Ishikawa (cell line): ENCODE results near the gene MCF2L.

ENCODE experiments used
- CEBPB ChIP-seq: IDR thresholded peaks from 2 replicates; pipeline ENCODE4 v1.6.1; 2012
- CREB1 ChIP-seq: IDR thresholded peaks from 2 replicates; pipeline ENCODE4 v1.6.1; 2012; ENCODE audit warnings: low read depth
- EGR1 ChIP-seq: IDR thresholded peaks from 2 replicates; pipeline ENCODE4 v1.6.1; 2012
- EP300 ChIP-seq: IDR thresholded peaks from 2 replicates; pipeline ENCODE4 v1.6.1; 2012; ENCODE audit warnings: borderline replicate concordance
- MAX ChIP-seq: IDR thresholded peaks from 2 replicates; pipeline ENCODE4 v1.6.1; 2012
- NFIC ChIP-seq: IDR thresholded peaks from 2 replicates; pipeline ENCODE4 v1.6.1; 2012
- RAD21 ChIP-seq: IDR thresholded peaks from 2 replicates; pipeline ENCODE4 v1.6.1; 2012; ENCODE audit warnings: low read depth
- REST ChIP-seq: IDR thresholded peaks from 2 replicates; pipeline ENCODE4 v1.6.1; 2012; ENCODE audit warnings: low read depth, mild to moderate bottlenecking
- TAF1 ChIP-seq: IDR thresholded peaks from 2 replicates; pipeline ENCODE4 v1.6.1; 2012; ENCODE audit warnings: low read depth, mild to moderate bottlenecking
- TCF12 ChIP-seq: IDR thresholded peaks from 2 replicates; pipeline ENCODE4 v1.6.1; 2012; ENCODE audit warnings: low read depth
- TEAD4 ChIP-seq: IDR thresholded peaks from 2 replicates; pipeline ENCODE4 v1.6.1; 2012
- USF1 ChIP-seq: IDR thresholded peaks from 2 replicates; pipeline ENCODE4 v1.6.1; 2012
- ZBTB7A ChIP-seq: IDR thresholded peaks from 2 replicates; pipeline ENCODE4 v1.6.1; 2012; ENCODE audit warnings: low read depth

- TF ChIP-seq TAF1 (no peak), CEBPB (no peak), NFIC (no peak), EP300 (no peak), CREB1 (no peak), REST (no peak), RAD21 (no peak), TCF12 (no peak), TEAD4 (no peak), EGR1 (no peak), USF1 (no peak), ZBTB7A (no peak), MAX (no peak)
These were observed 90.9 kb downstream of the MCF2L start for GRCh38 chr13:113059891-113060290.
